ENCODE data around the gene TWF1. TPM values are rescaled to one million over a fixed set of nuclear protein-coding genes. Genes with fewer than 3 reads are reported as not detected.

TWF1 gene
- total RNA-seq = 133 and 146 TPM in 2 replicates

DNA sequence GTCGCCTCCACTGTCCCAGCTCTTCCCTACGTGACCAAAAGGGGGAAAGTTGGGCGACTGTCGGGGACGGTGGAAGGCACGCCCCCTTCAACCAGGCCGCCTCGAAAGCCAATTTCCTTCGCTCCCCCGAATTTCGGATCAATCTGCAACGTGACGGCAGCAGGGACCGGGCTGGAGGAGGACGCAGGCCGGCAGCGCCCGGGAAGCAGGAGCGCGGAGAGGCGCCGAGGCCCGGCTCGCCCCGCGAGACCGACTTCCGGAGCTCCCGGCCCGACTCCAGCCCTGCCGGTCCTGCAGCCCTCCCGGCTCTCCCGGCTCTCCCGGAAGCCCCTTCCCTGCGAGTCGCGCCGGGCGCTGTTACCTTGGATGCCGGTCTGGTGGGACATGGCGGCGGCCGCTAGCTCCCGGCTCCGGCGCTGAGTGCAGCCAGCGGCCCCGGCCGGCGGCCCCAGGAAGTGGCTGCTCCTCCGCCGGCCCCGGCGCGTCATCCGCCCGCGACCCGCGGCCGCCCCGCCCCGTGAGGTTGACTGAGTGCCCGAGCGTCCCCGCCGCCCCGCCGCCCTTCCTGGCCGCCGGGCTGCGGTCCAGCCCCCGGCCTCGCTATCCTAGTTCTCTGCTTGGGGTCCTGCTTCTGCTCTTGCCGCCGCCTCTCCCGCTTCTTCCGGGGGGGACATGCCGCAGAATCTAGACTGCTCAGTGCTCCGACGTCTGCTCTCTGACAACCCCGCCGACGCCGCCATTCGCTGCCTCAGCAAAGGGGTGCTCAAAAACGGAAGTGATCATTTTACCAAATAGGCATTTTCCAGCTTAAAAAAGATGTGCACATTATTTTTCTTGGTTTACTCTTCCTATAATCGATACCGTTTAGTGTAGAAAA lies at the start of gene TWF1:
Gene TWF1 (minus strand): TSS at position 458 of the 877 bp plus-strand sequence. CDS start 72 bp downstream, at position 386.

DNA sequence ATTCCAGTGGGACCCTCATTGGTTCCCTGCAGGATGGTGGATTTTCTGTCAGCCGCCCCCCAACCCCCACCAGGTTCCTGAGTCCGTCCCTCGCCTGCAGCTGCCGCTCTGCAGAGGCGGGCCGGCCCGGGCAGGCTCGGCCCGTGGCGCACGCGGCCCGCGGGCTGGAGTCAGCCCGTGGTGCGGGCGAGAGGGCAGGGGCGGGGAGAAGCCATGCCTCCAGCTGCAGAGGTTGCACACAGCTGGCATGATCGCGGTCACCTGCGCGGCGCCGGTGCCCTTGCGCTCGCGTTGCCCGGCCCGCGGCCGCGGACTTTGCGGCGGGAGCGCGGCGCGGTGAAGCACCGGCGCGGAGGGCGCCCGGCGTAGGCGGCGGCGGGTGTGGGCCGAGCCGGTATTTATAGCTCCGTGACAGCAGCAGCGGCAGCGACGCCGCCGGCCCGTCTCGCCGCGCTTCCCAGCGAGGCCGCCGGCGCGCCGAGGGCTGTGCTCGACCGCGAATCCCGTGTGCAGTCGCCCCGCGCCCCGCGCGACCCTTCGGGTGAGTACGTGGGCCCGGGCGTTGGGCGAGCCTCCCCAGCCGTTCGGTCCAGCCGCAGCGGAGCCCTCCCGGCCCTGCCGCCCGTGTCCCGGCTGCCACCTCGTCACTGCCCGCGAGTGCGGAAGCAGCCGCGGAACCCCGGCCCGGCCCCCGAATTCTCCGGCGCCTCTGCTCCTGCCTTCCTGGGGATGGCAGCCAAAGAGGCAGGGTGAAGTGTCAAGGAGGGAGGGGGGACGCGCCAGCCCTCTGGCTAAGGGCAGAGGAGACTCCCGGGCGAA lies 29.7 kb upstream of the TWF1 start, which contains the start of gene TMEM117:
Gene TMEM117 (plus strand): TSS at position 426 of the 819 bp plus-strand sequence.

DNA sequence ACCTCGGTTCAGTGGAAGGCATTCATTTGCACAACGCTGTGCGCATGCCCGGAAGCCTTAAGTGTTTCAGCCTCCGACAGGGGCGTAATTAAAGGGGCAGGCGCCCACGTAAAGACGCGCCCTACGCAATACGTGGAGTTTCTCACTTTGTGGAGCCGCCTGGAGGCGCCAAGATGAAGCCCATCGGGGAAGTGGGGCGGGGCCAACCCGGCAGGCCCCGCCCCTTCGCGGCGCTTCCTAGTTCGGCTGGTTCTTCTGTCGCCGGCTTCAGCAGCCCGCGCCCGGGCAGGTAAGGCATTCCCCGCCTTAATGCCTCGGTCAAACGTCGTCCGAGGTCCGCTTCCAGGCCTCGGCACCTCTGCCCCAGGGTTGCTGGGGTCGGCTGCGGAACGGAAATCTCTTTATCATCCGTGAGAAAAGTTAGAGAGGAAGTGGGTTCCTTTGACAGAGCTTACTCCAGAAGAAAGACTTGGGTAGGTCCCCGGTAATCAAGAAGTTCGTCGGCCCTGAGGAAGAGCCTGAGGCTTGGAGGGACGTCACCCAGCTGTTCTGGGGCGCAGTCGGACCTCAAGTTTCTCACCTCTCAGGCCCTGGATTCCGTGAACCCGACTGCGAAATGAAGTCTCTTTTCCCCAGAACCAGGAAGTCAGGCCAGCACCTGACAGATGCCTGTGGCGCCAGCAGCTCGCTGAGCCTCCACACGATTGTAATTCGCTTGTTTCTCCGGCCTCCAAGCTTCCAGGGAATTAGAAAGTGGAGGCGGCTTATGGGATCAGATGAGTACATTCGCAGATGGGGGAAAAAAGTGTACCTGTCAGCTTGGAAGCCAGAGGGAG lies 47.2 kb downstream of the TWF1 start, which contains the start of the genes IRAK4 and PUS7L:
Gene IRAK4 (plus strand): TSS at position 224 of the 836 bp plus-strand sequence. CDS start 9,161 bp downstream, outside the sequence.
Gene PUS7L (minus strand): TSS at position 63 of the 836 bp plus-strand sequence. CDS start 3,545 bp downstream, outside the sequence.

Other genes with a start within 250 kb of the TWF1 start
- 13.7 and 15.6 TPM in 2 replicates for gene PUS7L, start 47.5 kb downstream of the TWF1 start, total RNA-seq
- gene IRAK4, start 47.4 kb downstream of the TWF1 start, total RNA-seq = 17.6 and 22.7 TPM in 2 replicates
- 2.6 and 3.7 TPM in 2 replicates for gene TMEM117, start 29.8 kb upstream of the TWF1 start, total RNA-seq

All from vein endothelial cell (primary cell).